Astrocyte of the spinal cord (primary cell): Measurements from ENCODE around the gene C19orf53.

ENCODE experiments used
- DNase-seq: peaks from one replicate; pipeline ENCODE4 v3.0.0; 2011; ENCODE audit warnings: low read depth, low spot score
- H3K4me3 ChIP-seq: 2 replicates; pipeline ENCODE4 v1.5.1; 2011; ENCODE audit warnings: low read depth, mild to moderate bottlenecking, low read length, moderate library complexity
- in situ Hi-C: cut with HindIII; loops from 2 replicates; pipeline ENCODE4 v1.10.0; 2017; ENCODE audit warnings: low sequenced_read_pairs
- TF ChIP-seq, protein P1 (sequence below): IDR thresholded peaks from 2 replicates; pipeline ENCODE4 v1.5.1; 2012; ENCODE audit warnings: low read depth, mild to moderate bottlenecking, low read length, inconsistent platforms

C19orf53 gene

DNA sequence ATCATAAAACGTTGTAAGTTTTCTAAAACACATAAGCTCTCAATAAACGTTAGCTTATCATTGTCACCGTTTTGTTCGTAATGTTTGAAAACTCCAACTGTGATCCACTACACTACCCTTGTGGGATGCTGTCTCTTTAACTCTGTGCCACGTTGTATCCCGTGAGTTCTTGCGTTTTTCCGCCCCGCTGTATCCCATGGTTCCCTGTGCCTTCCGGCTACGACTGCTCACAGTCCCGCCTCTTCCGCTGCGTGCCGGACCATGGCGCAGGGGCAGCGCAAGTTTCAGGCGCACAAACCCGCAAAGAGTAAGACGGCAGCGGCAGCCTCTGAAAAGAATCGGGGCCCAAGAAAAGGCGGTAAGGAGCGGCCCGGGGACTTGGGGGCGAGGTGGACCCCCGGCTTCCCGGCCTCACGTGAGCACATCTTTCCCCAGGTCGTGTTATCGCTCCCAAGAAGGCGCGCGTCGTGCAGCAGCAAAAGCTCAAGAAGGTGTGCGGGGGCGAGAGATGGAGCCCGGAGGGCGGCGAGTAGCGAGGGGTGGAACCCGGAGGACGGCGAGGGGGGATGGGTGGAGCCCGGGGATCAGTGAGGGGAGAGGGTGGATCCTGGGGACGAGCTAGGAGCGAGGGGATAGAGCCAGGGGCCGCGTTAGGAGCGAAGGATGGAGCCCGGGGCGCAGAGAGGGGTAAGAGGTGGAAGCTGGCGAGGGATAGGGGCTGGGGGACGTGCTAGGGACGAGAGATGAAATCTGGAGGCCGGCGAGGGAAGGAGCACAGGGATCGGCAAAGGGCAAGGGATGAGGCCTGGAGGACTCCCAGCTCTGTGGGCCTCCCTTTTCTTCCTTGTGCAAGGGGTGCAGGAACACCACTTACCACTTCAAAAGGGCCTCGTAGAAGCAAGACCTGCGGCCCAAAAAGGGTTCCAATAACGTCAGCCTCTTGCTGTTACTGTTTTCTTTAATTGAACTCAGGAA, at the start of gene C19orf53:
Gene C19orf53, plus strand, starts transcription at position 240 of the 975 bp plus-strand sequence. Its CDS starts 22 bp downstream, at position 262.
- DNase-seq = peak; percentile 91
- peak within 1 kb of the TSS; percentile 90 for H3K4me3 ChIP-seq
- in situ Hi-C loops = no loop called here
- TF ChIP-seq, protein P1, sequence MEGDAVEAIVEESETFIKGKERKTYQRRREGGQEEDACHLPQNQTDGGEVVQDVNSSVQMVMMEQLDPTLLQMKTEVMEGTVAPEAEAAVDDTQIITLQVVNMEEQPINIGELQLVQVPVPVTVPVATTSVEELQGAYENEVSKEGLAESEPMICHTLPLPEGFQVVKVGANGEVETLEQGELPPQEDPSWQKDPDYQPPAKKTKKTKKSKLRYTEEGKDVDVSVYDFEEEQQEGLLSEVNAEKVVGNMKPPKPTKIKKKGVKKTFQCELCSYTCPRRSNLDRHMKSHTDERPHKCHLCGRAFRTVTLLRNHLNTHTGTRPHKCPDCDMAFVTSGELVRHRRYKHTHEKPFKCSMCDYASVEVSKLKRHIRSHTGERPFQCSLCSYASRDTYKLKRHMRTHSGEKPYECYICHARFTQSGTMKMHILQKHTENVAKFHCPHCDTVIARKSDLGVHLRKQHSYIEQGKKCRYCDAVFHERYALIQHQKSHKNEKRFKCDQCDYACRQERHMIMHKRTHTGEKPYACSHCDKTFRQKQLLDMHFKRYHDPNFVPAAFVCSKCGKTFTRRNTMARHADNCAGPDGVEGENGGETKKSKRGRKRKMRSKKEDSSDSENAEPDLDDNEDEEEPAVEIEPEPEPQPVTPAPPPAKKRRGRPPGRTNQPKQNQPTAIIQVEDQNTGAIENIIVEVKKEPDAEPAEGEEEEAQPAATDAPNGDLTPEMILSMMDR = no peak

GRCh38 chr19:13726323-13726722, 47.9 kb upstream of the C19orf53 start:
- no peak for DNase-seq
- TF ChIP-seq, protein P1 = no peak
- no peak overlapping the region for H3K4me3 ChIP-seq
- in situ Hi-C loops = no loop called here

- H3K4me3 ChIP-seq = no peak overlapping the region
- TF ChIP-seq, protein P1 = no peak
- peak; percentile 61 for DNase-seq
- in situ Hi-C loops = no loop called here
Observed at GRCh38 chr19:13727798-13728197, 46.5 kb upstream of the C19orf53 start.

GRCh38 chr19:13729859-13730258, 44.4 kb upstream of the C19orf53 start:
- DNase-seq = peak; percentile 20
- TF ChIP-seq, protein P1 = no peak
- no peak overlapping the region for H3K4me3 ChIP-seq
- in situ Hi-C loops = no loop called here

- in situ Hi-C loops = no loop called here
- TF ChIP-seq, protein P1 = no peak
- peak overlapping the region; percentile 64 for H3K4me3 ChIP-seq
- DNase-seq = peak; percentile 98
Observed at GRCh38 chr19:13731147-13731964, 42.9 kb upstream of the C19orf53 start.

DNA sequence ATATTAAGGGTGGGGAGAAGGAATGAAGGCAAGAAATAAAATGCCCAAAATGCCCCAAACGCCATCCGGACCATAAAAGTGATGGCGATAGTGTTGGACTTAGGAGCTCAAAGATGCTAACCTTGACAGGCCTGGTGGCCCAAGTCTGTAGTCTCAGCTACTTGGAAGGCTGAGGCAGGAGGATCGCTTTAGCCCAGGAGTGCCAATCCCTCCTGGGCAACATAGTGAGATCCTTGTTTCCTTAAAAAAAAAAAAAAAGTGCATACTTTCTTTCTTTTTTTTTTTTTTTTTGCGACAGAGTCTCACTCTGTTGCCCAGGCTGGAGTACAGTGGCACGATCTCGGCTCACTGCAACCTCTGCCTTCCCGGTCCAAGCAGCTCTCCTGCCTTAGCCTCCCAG, 41.9 kb upstream of the C19orf53 start:
- in situ Hi-C loops = no loop called here
- DNase-seq = no peak
- H3K4me3 ChIP-seq = peak overlapping the region; percentile 64
- TF ChIP-seq, protein P1 = no peak
